ENCODE results near the gene LCE2C. TPM values are rescaled to one million over a fixed set of nuclear protein-coding genes. Genes with fewer than 3 reads are reported as not detected.
"Not testable (repeated sequence)": the region's sequence is repeated elsewhere in the genome, so short reads cannot be mapped to it uniquely, and the experiment has no call there.

Gene LCE2C
- polyA plus RNA-seq (ENCODE audit: insufficient read length in 12 of 12) = not detected
- long read RNA-seq, donor 1 = 0 reads
- long read RNA-seq, donor 2 = 0 reads
- long read RNA-seq, donor 3 = 0 reads
- long read RNA-seq, donor 4 = 0 reads
- long read RNA-seq, donor 5 = 0 reads
- long read RNA-seq, donor 6 = 0 reads
- long read RNA-seq, donor 7 = 0 reads
- long read RNA-seq, donor 8 = 0 reads
- long read RNA-seq, donor 9 = 0 reads
- long read RNA-seq, donor 10 = 0 reads
- long read RNA-seq, donor 11 = 0 reads

GRCh38 chr1:152674983-152675382, at the start of gene LCE2C:
TSS of gene LCE2C (plus strand) at chr1:152675279. CDS start at chr1:152676016, 737 bp downstream.
- not testable (repeated sequence) for DNase-seq

- no peak for DNase-seq
These were observed 48.3 kb upstream of the LCE2C start for GRCh38 chr1:152626744-152627143.

GRCh38 chr1:152630596-152630995, 44.5 kb upstream of the LCE2C start:
- DNase-seq = no peak

- DNase-seq = no peak
These were observed 34.7 kb upstream of the LCE2C start for GRCh38 chr1:152640351-152640750.

GRCh38 chr1:152643945-152644344, 31.1 kb upstream of the LCE2C start:
- no peak for DNase-seq

GRCh38 chr1:152645146-152645545, 29.9 kb upstream of the LCE2C start:
- DNase-seq = no peak

- DNase-seq = no peak
These were observed 28.4 kb upstream of the LCE2C start for GRCh38 chr1:152646656-152647055.

GRCh38 chr1:152654110-152654509, 21.0 kb upstream of the LCE2C start:
- peak; percentile 7 for DNase-seq

- no peak for DNase-seq
These were observed 18.6 kb upstream of the LCE2C start for GRCh38 chr1:152656459-152656858.

GRCh38 chr1:152657677-152658076, 17.4 kb upstream of the LCE2C start:
- DNase-seq = no peak

- DNase-seq = no peak
These were observed 16.4 kb upstream of the LCE2C start for GRCh38 chr1:152658649-152659048.

- no peak for DNase-seq
These were observed 12.0 kb upstream of the LCE2C start, which contains the start of gene LCE2D for GRCh38 chr1:152663098-152663497. TSS of gene LCE2D (plus strand) at chr1:152663380. CDS start at chr1:152664106, 726 bp downstream.

GRCh38 chr1:152666171-152666570, 8.9 kb upstream of the LCE2C start:
- DNase-seq = not testable (repeated sequence)

- no peak for DNase-seq
These were observed 7.4 kb upstream of the LCE2C start for GRCh38 chr1:152667648-152668047.

- no peak for DNase-seq
These were observed 2.1 kb upstream of the LCE2C start for GRCh38 chr1:152673016-152673415.

- DNase-seq = peak; percentile 7
These were observed 4.4 kb downstream of the LCE2C start for GRCh38 chr1:152679459-152679858.

GRCh38 chr1:152681616-152682015, 6.5 kb downstream of the LCE2C start:
- DNase-seq = no peak

GRCh38 chr1:152683846-152684245, 8.8 kb downstream of the LCE2C start:
- no peak for DNase-seq

GRCh38 chr1:152685823-152686222, 10.7 kb downstream of the LCE2C start, which contains the start of gene LCE2B:
TSS of gene LCE2B (plus strand) at chr1:152686123. CDS start at chr1:152686844, 721 bp downstream.
- not testable (repeated sequence) for DNase-seq

- DNase-seq = no peak
These were observed 22.9 kb downstream of the LCE2C start, which contains the start of gene LCE2A for GRCh38 chr1:152697701-152698600. TSS of gene LCE2A (plus strand) at chr1:152698345. CDS start at chr1:152698902, 557 bp downstream.

- no peak for DNase-seq
These were observed 24.7 kb downstream of the LCE2C start for GRCh38 chr1:152699746-152700145.

- DNase-seq = no peak
These were observed 32.8 kb downstream of the LCE2C start, which contains the start of gene LCE4A for GRCh38 chr1:152707860-152708259. TSS of gene LCE4A (plus strand) at chr1:152708160. CDS start at chr1:152709076, 916 bp downstream.

GRCh38 chr1:152718238-152718637, 43.2 kb downstream of the LCE2C start:
- no peak for DNase-seq
